Ammon's horn (tissue), 1 donor: ENCODE data around the gene KIF2A.

Experiments used
- DNase-seq: peaks from one replicate; pipeline ENCODE4 v3.0.0-alpha.2; 2016; ENCODE audit warnings: low spot score

KIF2A gene

GRCh38 chr5:62328772-62329491 is 22.9 kb downstream of the KIF2A start:
- DNase-seq, result no peak

GRCh38 chr5:62330302-62330701 is 24.3 kb downstream of the KIF2A start:
- DNase-seq, result no peak

GRCh38 chr5:62331921-62332320 is 25.9 kb downstream of the KIF2A start:
- DNase-seq, result peak; percentile 75

GRCh38 chr5:62333250-62333794 is 27.3 kb downstream of the KIF2A start:
- DNase-seq, result peak; percentile 40

GRCh38 chr5:62334082-62334481 is 28.1 kb downstream of the KIF2A start:
- DNase-seq, result no peak

- peak; percentile 61 for DNase-seq
Measured at GRCh38 chr5:62340392-62340791, 34.4 kb downstream of the KIF2A start.

- DNase-seq, result no peak
Measured at GRCh38 chr5:62340979-62341378, 35.0 kb downstream of the KIF2A start.

- DNase-seq, result no peak
Measured at GRCh38 chr5:62341783-62342475, 35.9 kb downstream of the KIF2A start.

GRCh38 chr5:62342476-62342837 is 36.5 kb downstream of the KIF2A start:
- DNase-seq, result no peak

GRCh38 chr5:62343428-62343827 is 37.4 kb downstream of the KIF2A start:
- DNase-seq, result no peak

GRCh38 chr5:62346748-62347147 is 40.7 kb downstream of the KIF2A start:
- DNase-seq, result no peak

GRCh38 chr5:62347928-62348327 is 41.9 kb downstream of the KIF2A start:
- no peak for DNase-seq

- DNase-seq, result no peak
Measured at GRCh38 chr5:62348723-62349481, 42.9 kb downstream of the KIF2A start.

- peak; percentile 72 for DNase-seq
Measured at GRCh38 chr5:62354028-62354874, 48.2 kb downstream of the KIF2A start.

- DNase-seq, result no peak
Measured at GRCh38 chr5:62362701-62363100, 56.7 kb downstream of the KIF2A start.

- DNase-seq, result no peak
Measured at GRCh38 chr5:62369039-62369438, 63.0 kb downstream of the KIF2A start.

- DNase-seq, result no peak
Measured at GRCh38 chr5:62371409-62371808, 65.4 kb downstream of the KIF2A start.

GRCh38 chr5:62372600-62372999 is 66.6 kb downstream of the KIF2A start:
- no peak for DNase-seq

- DNase-seq, result no peak
Measured at GRCh38 chr5:62373382-62373781, 67.4 kb downstream of the KIF2A start.

GRCh38 chr5:62374090-62374489 is 68.1 kb downstream of the KIF2A start:
- DNase-seq, result no peak

GRCh38 chr5:62375627-62376026 is 69.6 kb downstream of the KIF2A start:
- DNase-seq, result no peak

- no peak for DNase-seq
Measured at GRCh38 chr5:62376064-62376463, 70.1 kb downstream of the KIF2A start.
